DMS 273 treated with DMSO at 0.1 percent for 48 hours (cell line): ENCODE measurements around the gene BSPRY.

Experiments
- DNase-seq: peaks from one replicate; lab custom pipeline; 2025; lab: John Stamatoyannopoulos, UW

Gene BSPRY

DNA sequence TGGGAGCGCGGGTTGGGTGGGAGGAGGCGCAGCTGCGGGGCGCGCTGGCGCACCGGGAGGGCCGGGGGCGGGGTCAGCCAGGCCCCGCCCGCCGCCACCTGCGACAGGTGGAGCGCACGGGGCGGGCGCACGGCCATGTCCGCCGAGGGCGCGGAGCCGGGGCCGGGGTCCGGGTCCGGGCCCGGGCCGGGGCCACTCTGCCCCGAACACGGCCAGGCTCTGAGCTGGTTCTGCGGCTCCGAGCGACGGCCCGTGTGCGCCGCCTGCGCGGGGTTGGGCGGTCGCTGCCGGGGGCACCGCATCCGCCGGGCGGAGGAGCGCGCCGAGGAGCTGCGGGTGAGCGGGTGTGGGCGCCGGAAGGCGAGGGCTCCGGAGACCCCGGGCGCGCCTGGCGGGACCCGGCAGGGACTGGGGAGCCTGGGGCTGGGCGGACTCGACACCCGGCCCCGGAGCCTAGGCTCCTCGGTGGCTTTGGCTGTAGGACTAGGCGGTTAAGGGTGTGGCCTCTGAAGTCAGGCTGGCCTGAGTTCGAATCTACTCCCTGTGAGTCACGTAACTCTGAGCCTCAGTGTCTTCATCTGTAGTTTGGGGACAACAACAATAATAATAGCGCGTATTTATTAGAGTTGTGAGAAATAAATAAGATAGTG is at the start of gene BSPRY:
TSS of gene BSPRY (plus strand) at position 97 of the 650 bp plus-strand sequence. CDS start at position 136, 39 bp downstream.
- DNase-seq = no peak

- no peak for DNase-seq
These were observed 49.5 kb upstream of the BSPRY start for GRCh38 chr9:113299800-113300292.

GRCh38 chr9:113301548-113301947 is 47.8 kb upstream of the BSPRY start:
- DNase-seq = no peak

DNA sequence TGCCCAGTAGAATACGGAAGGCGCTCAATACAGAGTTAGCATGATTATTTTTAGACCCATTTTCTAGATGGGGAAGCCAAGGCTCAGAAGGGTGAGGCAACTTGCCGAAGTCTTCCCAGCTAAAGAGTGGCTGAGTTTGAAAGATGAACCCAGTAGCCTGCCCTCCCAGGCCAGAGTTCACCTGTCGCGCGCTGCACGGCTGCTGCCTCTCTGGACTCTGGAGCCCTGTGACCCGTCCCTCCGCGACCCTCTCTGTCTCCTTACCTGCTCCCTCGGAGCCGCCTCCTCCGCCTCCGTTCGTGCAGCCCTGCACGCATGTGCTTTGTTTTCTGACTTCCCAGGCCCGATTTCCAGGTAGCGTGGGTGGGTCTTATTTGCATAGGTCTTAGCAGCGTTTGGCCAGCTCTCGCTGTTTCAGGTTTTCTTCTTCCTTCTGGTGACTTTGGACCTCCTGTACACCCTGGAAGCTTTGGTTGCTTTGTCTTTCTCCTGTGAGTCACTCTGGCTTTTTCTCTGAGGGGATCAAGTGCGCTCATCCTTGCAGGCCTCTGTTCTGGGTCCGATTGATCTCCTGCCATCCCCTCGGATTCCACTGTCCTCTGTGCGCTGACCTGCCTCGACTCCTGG is 46.4 kb upstream of the BSPRY start, which contains the start of gene RNF183:
TSS of gene RNF183 (minus strand) at position 585 of the 627 bp plus-strand sequence. CDS start 5,192 bp downstream, outside the sequence.
- DNase-seq = no peak

DNA sequence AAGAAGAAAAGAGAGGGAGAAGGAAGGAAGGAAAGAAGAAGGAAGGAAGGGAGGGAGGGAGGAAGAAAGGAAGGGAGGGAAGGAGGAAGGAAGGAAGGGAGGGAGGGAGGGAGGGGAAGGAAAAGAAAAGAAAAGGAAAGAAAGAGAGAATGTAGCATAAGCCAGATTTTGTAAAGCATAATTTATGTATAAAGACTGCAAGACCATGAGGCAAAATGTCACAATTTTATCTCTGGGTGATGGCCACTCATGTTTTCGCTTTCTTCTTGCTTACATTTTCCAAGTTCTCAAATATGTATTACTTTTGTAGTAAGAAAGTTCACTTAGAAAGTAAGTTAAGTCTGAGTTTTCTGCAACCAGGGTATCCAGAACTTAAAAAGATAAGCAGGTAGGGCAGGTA is 42.8 kb upstream of the BSPRY start:
- no peak for DNase-seq

GRCh38 chr9:113307396-113307975 is 41.9 kb upstream of the BSPRY start:
- DNase-seq = no peak

DNA sequence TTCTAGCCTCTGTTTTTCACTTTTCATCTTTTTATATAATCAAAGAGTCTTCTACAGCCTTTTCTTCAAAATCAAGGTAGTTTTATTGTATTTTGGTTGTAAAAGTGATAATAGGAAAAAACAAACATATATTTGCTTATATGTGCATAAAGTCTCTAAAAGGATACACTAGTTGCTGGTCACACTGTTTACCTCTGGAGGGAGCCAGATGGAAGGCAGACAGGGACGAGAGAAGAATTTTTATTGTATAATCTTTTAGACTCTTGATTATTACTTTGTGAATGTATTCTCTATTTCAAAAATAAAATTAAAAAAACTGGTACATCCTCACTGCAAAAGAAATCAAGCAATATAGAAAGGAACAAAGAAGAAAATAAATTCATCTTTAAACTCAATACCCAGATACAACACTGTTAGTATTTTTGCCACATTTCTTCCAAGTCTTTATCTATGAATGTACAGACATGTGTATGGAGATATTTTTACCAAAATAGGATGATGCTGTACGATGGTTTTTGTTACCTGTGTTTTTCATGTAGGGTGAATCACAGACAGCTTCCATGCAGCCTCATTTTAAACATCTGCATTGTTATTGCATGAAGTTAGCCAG is 40.0 kb upstream of the BSPRY start:
- no peak for DNase-seq

GRCh38 chr9:113310538-113310937 is 38.8 kb upstream of the BSPRY start:
- no peak for DNase-seq

DNA sequence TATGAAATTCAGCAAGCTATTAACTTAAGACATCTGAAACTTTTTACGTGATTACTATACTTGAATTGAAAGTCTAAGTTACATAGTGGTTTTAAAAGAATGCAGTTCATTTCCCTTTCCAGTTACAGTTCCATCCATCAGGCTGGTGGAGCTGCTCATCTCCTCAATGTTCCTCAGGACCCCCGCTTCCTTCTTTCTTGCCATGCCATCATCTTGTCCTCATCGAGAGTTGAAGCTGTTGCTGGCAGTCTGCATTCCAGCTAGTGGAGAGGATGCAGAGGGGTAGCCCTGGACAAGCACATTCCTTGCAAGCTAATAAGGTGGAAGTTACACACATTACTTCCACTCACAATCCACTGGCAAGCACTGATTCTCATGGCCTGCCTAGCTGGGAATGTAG is 37.4 kb upstream of the BSPRY start:
- no peak for DNase-seq

GRCh38 chr9:113313261-113313660 is 36.1 kb upstream of the BSPRY start:
- DNase-seq = no peak

DNA sequence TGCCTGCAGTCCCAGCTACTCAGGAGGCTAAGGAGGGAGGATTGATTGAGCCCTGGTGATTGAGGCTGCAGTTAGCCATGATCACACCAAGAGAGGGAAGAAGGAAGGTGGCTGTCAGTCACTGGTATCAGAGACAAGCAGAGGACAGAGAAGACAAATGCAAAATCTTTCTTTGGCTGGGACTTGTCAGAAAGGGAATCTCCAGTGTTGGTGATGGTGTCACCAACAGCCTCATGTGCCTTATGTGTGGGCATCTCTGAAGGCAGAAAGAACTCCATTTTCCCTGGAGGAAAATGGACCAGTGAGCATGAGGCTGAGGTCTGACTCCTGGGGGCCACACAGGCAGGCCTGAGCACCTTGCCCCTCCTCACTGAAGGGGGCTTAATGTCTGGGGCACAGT is 34.1 kb upstream of the BSPRY start:
- no peak for DNase-seq

DNA sequence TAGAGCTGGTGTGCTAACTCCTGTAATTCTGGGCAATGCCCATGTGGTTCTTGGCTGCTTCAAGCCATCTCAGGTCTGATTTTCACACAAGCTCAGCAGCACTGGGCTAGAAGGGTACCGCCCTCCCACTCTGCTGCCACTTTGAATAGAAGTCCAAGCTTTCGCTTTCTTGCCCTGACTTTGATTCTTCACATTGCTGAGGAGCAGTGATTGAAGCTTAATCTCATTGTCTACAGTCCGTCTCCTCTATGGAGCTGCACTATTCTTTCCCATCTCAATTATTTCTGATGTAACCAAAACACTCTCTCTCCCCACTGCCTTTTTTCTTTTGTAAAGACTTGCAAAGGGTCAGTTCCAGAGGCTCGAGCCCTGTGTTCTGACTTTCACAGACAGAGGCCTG is 33.3 kb upstream of the BSPRY start:
- DNase-seq = no peak

DNA sequence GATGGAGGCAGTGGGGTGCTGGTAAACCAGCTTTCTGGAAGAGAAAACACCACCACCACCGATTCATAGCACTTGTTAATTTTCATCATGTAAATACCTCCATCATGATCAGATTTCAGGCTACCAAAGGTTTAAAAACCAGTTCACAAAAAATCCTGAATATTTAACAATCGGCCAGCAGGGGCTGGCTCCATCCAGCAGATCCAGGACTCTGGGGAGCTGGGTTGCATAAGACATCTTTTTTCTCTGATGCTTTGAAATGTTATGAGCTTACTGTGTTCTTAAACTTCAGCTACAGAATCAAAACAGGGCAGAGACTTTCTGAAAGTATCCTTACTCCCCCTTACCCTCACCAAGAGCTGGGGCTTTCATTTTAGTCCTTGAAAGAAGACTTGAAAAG is 31.6 kb upstream of the BSPRY start:
- no peak for DNase-seq

DNA sequence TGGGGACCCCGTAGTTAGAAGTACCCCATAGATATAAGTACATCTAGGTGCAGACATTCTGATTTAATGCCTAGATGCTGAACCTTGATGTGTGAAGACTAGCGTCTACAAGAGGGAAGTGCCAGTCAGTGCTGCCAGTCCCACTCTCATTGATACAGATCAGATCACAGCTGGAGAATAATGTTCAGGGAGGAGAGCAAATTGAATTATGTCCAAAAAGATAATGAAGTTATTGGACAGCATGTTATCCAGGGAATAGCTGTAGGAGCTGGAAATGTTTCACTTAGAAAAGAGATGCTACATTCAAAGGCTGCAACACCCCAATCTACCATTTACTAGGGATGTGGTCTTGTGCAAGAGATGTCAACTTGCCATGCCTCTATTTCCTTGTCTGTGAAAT is 30.3 kb upstream of the BSPRY start:
- DNase-seq = no peak

GRCh38 chr9:113320051-113320450 is 29.3 kb upstream of the BSPRY start:
- no peak for DNase-seq

- no peak for DNase-seq
These were observed 26.7 kb upstream of the BSPRY start for GRCh38 chr9:113322671-113323070.

GRCh38 chr9:113326230-113326629 is 23.1 kb upstream of the BSPRY start:
- DNase-seq = no peak

GRCh38 chr9:113328045-113328782 is 21.1 kb upstream of the BSPRY start:
- no peak for DNase-seq

DNA sequence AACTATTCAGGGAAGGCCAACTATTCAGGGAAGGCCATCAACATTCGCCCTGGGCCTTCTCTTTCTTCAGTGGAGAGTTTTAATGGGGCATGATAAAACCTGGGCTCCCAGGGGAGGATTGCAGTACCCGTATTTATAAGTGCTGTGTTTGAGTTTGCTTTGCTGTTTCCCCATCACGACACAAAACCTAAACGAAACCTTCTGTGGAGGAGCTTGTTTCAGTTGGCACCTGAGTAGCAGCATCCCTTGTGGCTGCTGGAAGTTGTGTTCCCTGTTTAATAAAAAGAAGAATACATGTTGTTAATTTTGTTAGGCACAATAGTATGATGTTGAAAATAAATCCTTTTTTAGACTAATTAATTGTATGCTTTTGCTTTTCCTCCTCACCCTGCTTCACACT is 17.6 kb upstream of the BSPRY start:
- no peak for DNase-seq

DNA sequence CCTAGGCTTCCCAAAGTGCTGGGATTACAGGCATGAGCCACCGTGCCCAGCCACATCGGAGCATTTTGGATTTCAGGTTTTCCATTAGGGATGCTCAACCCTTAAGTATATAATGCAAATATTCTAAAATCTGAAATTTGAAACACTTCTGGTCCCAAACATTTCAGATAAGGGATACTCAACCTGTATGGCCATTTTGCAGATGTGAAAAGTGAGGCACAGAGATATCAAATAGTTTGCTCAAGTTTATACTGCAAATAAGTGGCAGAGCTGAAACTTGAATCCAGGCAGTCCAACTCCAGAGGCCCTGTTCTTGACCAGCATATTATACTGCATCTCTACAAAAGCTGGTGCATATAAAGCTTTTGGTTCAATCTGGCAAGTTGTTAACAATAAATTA is 11.6 kb upstream of the BSPRY start:
- no peak for DNase-seq

- peak; percentile 61 for DNase-seq
These were observed 9.2 kb upstream of the BSPRY start, which contains the start of gene WDR31 for GRCh38 chr9:113340011-113340699. Gene WDR31, minus strand, starts transcription at chr9:113340275. Its CDS starts 8,253 bp downstream, at chr9:113332022.
